ENCODE data around the gene ATP2A3.

- TF ChIP-seq, protein P1, sequence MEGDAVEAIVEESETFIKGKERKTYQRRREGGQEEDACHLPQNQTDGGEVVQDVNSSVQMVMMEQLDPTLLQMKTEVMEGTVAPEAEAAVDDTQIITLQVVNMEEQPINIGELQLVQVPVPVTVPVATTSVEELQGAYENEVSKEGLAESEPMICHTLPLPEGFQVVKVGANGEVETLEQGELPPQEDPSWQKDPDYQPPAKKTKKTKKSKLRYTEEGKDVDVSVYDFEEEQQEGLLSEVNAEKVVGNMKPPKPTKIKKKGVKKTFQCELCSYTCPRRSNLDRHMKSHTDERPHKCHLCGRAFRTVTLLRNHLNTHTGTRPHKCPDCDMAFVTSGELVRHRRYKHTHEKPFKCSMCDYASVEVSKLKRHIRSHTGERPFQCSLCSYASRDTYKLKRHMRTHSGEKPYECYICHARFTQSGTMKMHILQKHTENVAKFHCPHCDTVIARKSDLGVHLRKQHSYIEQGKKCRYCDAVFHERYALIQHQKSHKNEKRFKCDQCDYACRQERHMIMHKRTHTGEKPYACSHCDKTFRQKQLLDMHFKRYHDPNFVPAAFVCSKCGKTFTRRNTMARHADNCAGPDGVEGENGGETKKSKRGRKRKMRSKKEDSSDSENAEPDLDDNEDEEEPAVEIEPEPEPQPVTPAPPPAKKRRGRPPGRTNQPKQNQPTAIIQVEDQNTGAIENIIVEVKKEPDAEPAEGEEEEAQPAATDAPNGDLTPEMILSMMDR (IDR thresholded peaks at IDR 0.05) = peak in 3 of 4 experiments; percentile 16 to 40 (median 36)
- no peak for TF ChIP-seq POLR2A (IDR thresholded peaks at IDR 0.05)
Measured at GRCh38 chr17:3907483-3908216, 56.6 kb downstream of the ATP2A3 start.
